GM21367 (cell line): ENCODE data around the gene TMEM108.

ENCODE experiments used
- ATAC-seq: cut with Tn5 transposase; IDR thresholded peaks from one replicate; pipeline ENCODE4 v1.9.1; 2021; ENCODE audit not compliant: unreplicated experiment

Gene TMEM108

GRCh38 chr3:133377396-133377795, 339.2 kb downstream of the TMEM108 start:
- ATAC-seq: no peak

GRCh38 chr3:133379926-133380325, 341.7 kb downstream of the TMEM108 start:
- no peak for ATAC-seq

GRCh38 chr3:133380481-133381225, 342.5 kb downstream of the TMEM108 start:
- ATAC-seq: no peak

- ATAC-seq: no peak
Observed at GRCh38 chr3:133381346-133382109, 343.3 kb downstream of the TMEM108 start.

DNA sequence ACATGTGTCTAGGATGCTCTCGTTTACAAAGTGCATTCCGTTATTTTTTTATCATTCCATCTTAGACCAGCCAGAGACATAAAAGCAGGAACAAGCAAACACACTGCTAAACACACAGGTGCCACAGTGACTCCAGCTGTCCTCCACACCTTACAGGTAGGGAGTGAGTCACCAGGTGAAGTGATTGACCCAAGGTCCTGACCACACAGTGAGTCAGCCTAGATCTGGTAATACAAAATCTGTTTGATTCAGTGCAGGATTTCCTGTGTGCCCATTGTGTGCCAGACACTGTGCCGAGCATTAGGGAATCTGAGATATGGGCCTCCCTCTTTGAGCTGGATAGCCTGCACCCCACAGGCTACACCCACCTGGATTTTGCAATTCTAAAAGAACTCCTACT, 345.0 kb downstream of the TMEM108 start:
- no peak for ATAC-seq

- ATAC-seq: no peak
Observed at GRCh38 chr3:133383741-133384140, 345.6 kb downstream of the TMEM108 start.

GRCh38 chr3:133384331-133385027, 346.3 kb downstream of the TMEM108 start:
- ATAC-seq: peak; percentile 67

DNA sequence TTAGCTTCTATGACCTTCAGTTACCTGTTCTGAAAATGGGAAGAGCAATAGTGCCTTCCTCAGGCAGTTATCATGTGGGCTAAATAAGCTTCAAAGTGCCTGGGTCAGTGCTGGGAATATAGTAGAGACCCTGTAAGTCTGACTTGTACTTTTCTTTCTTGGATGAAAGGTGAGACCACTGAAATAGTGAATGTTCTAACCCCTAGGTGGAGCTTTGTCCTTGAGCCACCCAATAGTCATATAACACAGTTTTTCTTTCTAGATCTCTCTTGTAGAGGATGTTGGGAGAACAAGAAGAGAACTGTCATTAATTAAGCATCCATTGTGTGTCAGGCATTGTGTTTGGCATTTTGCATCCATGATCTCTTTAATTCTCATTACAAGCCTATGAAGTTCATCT, 348.7 kb downstream of the TMEM108 start:
- no peak for ATAC-seq

DNA sequence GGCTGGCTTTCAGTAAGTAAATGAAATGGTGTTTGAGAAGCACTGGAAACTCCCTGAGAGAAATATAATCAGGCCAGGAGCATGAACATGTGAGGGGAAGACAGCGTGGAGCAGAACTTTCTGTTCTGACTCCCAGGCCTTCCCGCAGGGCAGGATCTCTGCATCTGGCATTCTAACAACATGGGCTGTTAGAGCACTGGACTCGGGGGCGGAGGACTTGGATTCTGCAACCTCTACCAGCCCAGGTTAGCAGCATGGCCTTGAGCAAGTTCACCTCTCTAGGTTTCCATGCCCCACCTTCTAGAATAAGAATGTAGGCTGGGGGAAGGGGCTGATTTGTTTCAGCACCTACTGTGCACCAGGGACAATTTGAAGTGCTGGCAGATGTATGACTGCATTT, 349.1 kb downstream of the TMEM108 start:
- ATAC-seq: no peak

DNA sequence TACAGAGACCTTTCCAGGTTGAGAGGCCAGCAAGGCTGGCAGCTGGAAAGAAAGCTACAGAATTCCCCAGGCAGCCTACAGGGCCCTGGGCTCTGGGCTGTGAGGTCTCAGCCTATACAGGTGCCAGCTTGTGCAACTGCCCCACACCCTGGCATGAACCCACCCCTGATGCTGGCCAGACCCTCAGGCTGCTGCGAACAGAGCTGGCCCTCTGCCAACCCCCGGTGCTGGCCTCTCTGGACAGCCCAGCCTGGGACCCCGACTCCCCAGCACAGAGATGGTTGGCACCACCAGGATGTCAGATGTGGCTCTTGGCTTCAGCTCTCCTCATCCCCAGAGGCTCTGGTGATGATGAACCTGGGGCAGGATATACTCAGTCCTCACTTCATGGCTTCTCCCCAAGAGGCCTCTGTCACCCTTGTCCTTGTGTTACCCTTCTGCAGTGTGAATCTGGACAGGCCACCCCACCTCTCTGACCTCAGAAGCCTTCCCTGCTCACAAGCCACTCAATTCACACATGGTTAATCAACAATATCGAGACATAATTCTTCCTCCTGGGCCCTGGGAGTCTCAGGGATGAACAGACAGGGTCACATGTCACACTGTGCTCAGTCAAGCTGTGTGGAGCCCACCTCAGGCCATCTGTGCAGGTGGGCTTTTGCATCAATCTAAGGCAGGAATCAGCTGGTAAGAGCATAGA, 350.7 kb downstream of the TMEM108 start:
- ATAC-seq: no peak

GRCh38 chr3:133390715-133391114, 352.5 kb downstream of the TMEM108 start:
- ATAC-seq: no peak

DNA sequence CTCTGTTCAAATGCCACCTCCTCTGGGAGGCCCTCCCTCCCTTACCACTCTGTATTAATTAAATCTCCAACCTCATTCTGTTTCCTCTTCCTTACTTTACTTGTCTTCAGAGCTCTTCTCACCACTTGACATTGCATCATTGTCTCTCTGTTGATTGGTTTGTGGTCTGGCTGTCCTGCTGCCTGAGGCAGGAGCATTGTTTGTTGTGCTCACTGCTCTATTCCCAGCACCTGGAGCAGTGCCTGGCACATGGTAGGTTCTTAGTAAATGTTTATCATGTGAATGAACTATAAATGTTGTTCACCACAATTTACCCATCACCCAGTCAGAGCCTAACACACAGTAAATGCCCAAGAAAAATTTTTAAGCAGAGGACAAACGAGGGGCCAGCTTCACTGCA, 355.0 kb downstream of the TMEM108 start:
- no peak for ATAC-seq

GRCh38 chr3:133393691-133394474, 355.7 kb downstream of the TMEM108 start:
- no peak for ATAC-seq

DNA sequence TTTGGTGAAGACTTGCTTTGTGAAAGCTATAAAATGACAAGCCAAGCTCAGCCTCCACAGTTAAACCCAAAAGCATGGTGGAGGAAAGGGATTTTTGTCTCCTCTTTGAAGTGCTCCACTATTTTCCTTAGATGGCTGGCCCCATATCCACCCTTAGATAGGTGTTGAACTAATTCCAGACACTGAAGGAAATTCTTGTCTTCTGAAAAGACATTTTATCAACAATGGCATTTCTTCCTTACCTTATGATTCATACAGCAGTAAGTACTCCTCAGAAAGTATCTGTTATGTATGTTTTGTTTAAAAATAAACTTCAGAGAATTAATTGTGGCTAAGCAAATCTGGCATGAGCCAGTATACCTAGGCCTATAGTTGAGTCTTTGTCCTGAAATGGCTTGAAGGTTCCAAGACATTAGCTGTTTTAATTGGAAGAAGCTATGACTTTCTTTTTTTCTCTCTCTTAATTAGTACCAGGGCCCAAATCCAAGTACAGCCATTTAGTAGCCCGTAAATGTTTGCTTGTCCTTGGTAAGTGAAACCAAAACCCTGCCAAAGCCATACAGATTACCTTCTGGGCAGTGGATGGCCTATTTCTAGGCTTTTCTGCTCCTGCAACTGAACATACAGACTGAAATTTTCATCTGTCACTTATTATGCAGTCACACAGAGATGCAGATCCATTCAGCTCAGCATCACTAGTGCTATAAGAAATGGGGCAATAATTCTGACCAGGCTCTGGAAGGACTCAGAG, 356.5 kb downstream of the TMEM108 start:
- no peak for ATAC-seq

DNA sequence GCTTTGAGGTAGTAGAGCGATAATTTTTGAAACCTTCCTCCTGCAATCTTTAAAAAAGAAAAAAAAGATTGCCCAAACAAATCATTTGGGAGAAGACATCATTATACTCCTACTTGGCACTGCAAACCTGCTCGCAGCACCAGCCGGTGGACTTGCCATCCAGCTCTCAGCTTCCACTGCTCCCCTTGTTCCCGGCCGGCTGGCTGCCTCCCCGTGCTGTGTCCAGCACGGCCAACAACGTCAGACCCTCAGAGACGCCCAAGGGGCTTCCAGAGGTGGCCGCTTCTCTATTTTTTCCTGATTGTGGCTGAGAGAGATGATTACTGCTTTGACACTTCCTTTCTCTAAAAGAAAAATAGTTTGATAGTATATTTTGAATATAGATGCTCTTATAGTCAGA, 358.7 kb downstream of the TMEM108 start:
- ATAC-seq: no peak

DNA sequence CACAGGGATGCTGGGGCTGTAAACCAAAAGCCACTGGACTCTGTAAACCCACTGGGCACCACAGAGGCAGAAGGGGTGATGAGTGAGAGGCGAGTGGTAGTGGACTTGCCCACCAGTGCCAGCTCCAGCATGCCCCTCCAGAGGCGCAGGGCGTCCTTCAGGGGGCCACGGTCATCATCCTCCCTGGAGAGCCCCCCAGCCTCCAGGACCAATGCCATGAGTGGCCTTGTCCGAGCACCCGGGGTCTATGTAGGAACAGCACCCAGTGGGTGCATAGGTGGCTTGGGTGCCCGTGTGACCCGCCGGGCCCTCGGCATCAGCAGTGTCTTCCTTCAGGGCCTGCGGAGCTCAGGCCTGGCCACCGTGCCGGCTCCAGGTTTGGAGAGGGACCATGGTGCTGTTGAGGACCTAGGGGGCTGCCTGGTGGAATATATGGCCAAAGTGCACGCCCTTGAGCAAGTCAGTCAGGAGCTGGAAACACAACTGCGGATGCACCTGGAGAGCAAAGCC, 361.9 kb downstream of the TMEM108 start, which contains the start of gene BFSP2:
BFSP2 (plus strand) TSS at position 51 of the 510 bp plus-strand sequence; CDS start at position 79, 28 bp downstream.
- no peak for ATAC-seq

DNA sequence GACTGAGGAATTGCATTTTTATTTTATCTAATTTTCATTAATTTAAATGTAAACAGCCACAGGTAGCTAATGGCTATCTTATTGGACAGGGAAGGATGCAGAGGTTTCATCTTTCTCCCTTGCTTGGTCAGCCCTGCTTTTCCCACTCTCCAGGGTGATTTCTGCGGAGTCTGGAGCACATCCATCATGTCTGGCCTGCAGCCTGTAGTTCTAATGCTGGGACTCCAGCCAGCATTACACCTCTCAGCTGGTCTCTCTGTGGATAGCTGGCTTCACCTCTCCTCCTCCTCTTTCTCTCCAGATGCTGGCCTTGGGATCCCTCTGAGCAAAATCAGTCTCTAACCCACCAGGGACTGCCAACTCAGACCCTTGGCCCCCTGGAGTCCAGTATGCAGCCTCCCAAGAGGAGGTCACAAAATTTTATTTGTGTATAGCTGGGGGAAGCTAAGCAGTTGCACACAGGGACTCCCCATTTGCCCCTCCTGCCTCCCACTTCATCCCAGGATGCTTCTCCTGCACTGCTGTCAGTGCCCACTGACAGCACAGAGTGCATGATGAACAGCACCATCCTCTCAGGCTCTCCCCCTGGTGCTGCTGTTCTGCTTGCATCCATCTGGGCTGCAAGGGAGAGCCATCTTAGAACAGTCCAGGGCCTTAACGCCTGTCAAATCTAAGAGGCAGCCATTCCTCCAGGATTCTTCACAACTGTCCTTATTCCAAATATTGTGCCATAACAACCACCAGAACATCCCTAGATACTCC, 363.4 kb downstream of the TMEM108 start:
- ATAC-seq: no peak

- no peak for ATAC-seq
Observed at GRCh38 chr3:133404920-133405319, 366.7 kb downstream of the TMEM108 start.

DNA sequence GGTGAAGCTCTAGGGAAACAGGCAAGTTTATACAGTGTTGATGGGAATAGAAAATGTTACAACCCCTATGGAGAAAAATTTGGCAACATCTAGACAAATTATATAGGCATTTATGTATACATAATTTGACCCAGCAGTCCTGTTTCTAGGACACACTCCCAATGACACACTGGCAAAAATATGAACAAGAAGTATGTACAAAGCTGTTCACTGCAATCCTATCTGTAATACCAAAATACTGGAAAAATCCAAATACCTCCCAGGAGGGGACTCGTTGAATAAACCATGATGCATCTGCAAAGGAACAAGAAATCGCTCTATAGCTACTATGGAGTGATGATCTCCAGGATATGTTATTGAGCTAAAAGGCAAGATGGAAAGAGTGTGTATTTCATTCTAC, 370.2 kb downstream of the TMEM108 start:
- ATAC-seq: no peak
